Gastroesophageal sphincter (tissue), 4 donors: Measurements from ENCODE around the gene GARIN5A. TPM values are rescaled to one million over a fixed set of nuclear protein-coding genes. Genes with fewer than 3 reads are reported as not detected.

Experiments
- ATAC-seq: fragments of 150-250 bp; one replicate; pipeline ENCODE4 v1.9.1; 2016; ENCODE audit warnings: mild to moderate bottlenecking, moderate library complexity
- H3K27ac ChIP-seq, 4 donors: fragments of 200-600 bp; sonication (generic) in 3 of 4; 1 replicate in 3 of 4; 2 replicates in 1 of 4; pipeline ENCODE4 v1.5.1; 2016 to 2019
- H3K27me3 ChIP-seq: fragments of 200-600 bp; sonication (generic); one replicate; pipeline ENCODE4 v1.5.1; 2019
- H3K36me3 ChIP-seq, 2 donors: fragments of 200-600 bp; sonication (generic); one replicate each; pipeline ENCODE4 v1.5.1; 2019; ENCODE audit warnings: control low read depth in 1 of 2
- H3K4me1 ChIP-seq, 3 donors: fragments of 200-600 bp; sonication (generic); 1 replicate in 2 of 3; 2 replicates in 1 of 3; pipeline ENCODE4 v1.5.1; 2016 to 2019; ENCODE audit warnings: control low read depth in 2 of 3
- H3K4me3 ChIP-seq, 2 donors: fragments of 200-600 bp; sonication (generic); one replicate each; pipeline ENCODE4 v1.5.1; 2019; ENCODE audit warnings: mild to moderate bottlenecking in 1 of 2, moderate library complexity in 1 of 2
- H3K9me3 ChIP-seq, 3 donors: fragments of 200-600 bp; sonication (generic); one replicate each; pipeline ENCODE4 v1.5.1; 2017 to 2019; ENCODE audit warnings: control low read depth in 2 of 3
- EP300 ChIP-seq: sonication (generic); formaldehyde crosslinking; IDR thresholded peaks from one replicate; pipeline ENCODE4 v1.6.1; 2017; ENCODE audit warnings: antibody characterized with exemption, mild to moderate bottlenecking
- POLR2A ChIP-seq, 2 donors: fragments of 450-650 bp; IDR thresholded peaks; one replicate each; pipeline ENCODE4 v1.6.1; 2017; ENCODE audit warnings: antibody characterized with exemption in 2 of 2, mild to moderate bottlenecking in 2 of 2, moderate library complexity in 1 of 2
- POLR2AphosphoS5 ChIP-seq: sonication (generic); formaldehyde crosslinking; IDR thresholded peaks from one replicate; pipeline ENCODE4 v1.6.1; 2017; ENCODE audit warnings: antibody characterized with exemption
- WGBS, 2 donors: methylation state at CpG; one replicate each; pipeline ENCODE4 v1.1.5; 2018; ENCODE audit warnings: low coverage in 1 of 2; 5-methylcytosine and 5-hydroxymethylcytosine counted together
- total RNA-seq, 4 donors: library from RNA; depleted of rRNA; stranded (reverse); fragments of >200 nt; gene quantifications; one replicate each; pipeline ENCODE4 v1.1.0, GENCODE V29; 2016
- TF ChIP-seq, protein P1 (sequence below), 4 experiments: fragments of 200-600 bp in 2 of 4; fragments of 450-650 bp in 2 of 4; sonication (generic) in 1 of 4; IDR thresholded peaks; one replicate each; pipeline ENCODE4 v1.5.1; 2017 to 2019; ENCODE audit warnings: antibody characterized with exemption in 4 of 4, mild to moderate bottlenecking in 2 of 4, moderate library complexity in 2 of 4

The GARIN5A gene
- total RNA-seq, 4 donors from 2014 or later: 0.78 to 1.7 TPM; not detected in 2

DNA sequence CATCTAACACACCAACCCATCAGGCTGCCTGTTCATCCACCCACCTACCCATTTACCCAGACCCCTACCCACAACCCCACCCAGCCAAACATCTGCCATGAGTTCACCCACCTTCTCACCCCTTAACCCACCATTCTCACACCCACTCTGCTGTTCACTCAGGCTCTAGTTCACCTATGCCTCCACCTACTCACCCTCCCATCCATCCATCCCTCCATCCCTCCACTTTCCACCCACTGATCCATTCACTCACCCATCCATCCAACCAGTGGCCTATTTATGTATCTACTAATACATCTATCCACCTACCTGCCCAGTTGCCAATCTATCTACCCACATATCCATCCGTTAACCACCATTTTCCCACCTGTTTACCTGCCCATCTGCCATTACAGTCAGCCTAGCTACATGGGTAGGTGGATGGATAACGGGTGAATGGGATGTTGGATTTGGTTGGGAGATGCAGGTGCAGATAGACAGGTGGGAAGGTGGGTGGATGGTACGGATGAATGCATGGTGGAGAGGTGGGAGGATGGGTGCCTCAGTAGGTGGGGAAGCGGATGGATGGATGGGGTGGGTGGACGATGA lies 38.7 kb downstream of the GARIN5A start:
- no peak for TF ChIP-seq EP300
- no peak for TF ChIP-seq POLR2A (IDR thresholded peaks at IDR 0.05)
- TF ChIP-seq, protein P1, sequence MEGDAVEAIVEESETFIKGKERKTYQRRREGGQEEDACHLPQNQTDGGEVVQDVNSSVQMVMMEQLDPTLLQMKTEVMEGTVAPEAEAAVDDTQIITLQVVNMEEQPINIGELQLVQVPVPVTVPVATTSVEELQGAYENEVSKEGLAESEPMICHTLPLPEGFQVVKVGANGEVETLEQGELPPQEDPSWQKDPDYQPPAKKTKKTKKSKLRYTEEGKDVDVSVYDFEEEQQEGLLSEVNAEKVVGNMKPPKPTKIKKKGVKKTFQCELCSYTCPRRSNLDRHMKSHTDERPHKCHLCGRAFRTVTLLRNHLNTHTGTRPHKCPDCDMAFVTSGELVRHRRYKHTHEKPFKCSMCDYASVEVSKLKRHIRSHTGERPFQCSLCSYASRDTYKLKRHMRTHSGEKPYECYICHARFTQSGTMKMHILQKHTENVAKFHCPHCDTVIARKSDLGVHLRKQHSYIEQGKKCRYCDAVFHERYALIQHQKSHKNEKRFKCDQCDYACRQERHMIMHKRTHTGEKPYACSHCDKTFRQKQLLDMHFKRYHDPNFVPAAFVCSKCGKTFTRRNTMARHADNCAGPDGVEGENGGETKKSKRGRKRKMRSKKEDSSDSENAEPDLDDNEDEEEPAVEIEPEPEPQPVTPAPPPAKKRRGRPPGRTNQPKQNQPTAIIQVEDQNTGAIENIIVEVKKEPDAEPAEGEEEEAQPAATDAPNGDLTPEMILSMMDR (IDR thresholded peaks at IDR 0.05): no peak
- TF ChIP-seq POLR2AphosphoS5: no peak
- Histone ChIP-seq H3K27me3 (peaks cover 42% of the 10 kb centered on the region), H3K4me3 (no peak overlapping the region), H3K27ac (no peak overlapping the region), H3K9me3 (no peaks in the 10 kb centered on the region), H3K4me1 (no peaks in the 10 kb centered on the region), H3K36me3 (no peaks in the 10 kb centered on the region)
- ATAC-seq: no peak
- WGBS, 2 donors: 82 to 86% methylated on average over 3 to 4 of the region's 5 CpGs

DNA sequence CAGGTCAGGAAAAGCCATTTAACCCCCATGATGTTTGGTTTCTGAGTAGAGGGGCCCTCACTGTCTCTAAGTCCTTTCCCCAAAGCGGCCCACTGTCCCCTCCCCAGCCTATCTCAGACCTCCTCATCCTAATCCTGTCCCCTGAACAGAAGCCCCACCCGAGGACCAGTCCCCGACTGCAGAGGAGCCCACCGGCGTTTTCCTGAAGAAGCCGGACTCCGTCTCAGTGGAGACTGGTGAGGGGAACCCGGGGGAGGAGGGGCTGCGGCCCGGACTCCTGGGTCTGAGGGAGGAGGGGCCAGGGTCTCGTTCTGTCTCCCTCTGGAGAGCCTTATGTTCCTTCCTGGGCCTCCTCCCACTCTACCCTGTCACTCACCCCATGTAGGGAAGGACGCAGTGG lies 41.0 kb downstream of the GARIN5A start:
- H3K27ac ChIP-seq: no peak overlapping the region
- no peaks in the 10 kb centered on the region for H3K9me3 ChIP-seq
- no peaks in the 10 kb centered on the region for H3K36me3 ChIP-seq
- H3K4me3 ChIP-seq: no peak overlapping the region
- peaks cover 56% of the 10 kb centered on the region for H3K27me3 ChIP-seq
- no peak for ATAC-seq
- TF ChIP-seq EP300 (no peak), POLR2A (IDR thresholded peaks at IDR 0.05) (no peak), POLR2AphosphoS5 (no peak)
- TF ChIP-seq, protein P1 (IDR thresholded peaks at IDR 0.05): no peak
- H3K4me1 ChIP-seq: peaks cover 0 to 21% (median 7%) of the 10 kb centered on the region in 3 donors
- no CpG with 5 or more reads among the region's 12 CpGs for WGBS, 2 donors

DNA sequence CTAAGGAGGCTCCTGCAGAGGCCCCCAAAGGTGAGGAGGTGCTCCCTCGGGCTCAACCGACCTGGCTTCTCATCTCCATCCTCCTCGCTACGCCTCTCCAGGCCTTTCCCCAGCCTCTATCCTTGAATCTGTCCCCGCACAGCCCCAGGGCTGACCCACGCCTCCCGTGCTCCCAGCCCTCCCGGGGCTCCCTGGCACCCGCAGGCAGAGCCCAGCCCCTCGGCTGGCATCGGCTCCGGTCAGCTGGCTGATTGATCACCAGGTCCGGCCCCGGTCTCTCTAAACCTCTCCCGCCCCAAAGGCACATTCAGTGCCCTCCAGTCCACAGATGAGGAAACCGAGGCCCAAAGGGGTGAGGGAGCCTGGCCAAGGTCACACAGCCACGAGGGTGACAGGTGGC lies 41.4 kb downstream of the GARIN5A start:
- Histone ChIP-seq H3K27me3 (peaks cover 60% of the 10 kb centered on the region), H3K4me1 (peaks cover 0 to 21% (median 7%) of the 10 kb centered on the region in 3 donors), H3K27ac (no peak overlapping the region), H3K36me3 (no peaks in the 10 kb centered on the region), H3K9me3 (no peaks in the 10 kb centered on the region), H3K4me3 (no peak overlapping the region)
- WGBS, 2 donors: 85% methylated on average over 9 of the region's 17 CpGs; no CpG with 5 or more reads in 1 of the 2 donors
- TF ChIP-seq POLR2AphosphoS5 (no peak), POLR2A (IDR thresholded peaks at IDR 0.05) (no peak), EP300 (no peak)
- TF ChIP-seq, protein P1 (IDR thresholded peaks at IDR 0.05): no peak
- ATAC-seq: no peak

DNA sequence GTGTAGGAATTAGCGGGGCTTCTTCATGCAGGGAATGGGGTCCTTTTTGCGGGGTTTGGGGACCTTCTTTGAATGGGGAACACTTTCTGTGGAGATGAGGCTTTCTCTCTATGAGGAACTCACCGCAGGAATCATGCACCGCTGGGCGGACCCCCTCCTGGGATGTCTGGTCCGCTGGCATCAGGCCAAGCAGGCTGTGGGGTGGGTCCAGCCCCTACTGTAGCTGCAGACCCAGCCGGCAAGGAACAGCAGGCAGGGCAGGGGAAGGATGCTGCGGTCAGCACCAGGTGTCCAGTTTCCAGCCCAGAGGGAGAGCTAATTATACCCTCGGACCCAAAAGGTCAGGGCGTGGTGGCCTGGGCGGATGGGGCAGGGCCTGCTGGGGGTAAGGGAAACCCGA lies 42.1 kb downstream of the GARIN5A start:
- ATAC-seq: no peak
- H3K4me1 ChIP-seq: peaks cover 0 to 21% (median 7%) of the 10 kb centered on the region in 3 donors
- no peak overlapping the region for H3K27ac ChIP-seq
- H3K4me3 ChIP-seq: no peak overlapping the region
- H3K9me3 ChIP-seq: no peaks in the 10 kb centered on the region
- no peaks in the 10 kb centered on the region for H3K36me3 ChIP-seq
- TF ChIP-seq POLR2AphosphoS5: no peak
- TF ChIP-seq EP300: no peak
- TF ChIP-seq, protein P1 (IDR thresholded peaks at IDR 0.05): no peak
- no peak for TF ChIP-seq POLR2A (IDR thresholded peaks at IDR 0.05)
- 32 to 80% methylated on average over 1 to 6 of the region's 12 CpGs for WGBS, 2 donors
- H3K27me3 ChIP-seq: peaks cover 65% of the 10 kb centered on the region
